HCT116 (cell line): Measurements from ENCODE around the gene KRTAP10-11.

Experiments
- CTCF ChIP-seq, 3 experiments: fragments of 200-600 bp in 1 of 3; sonication (generic) in 1 of 3; IDR thresholded peaks in 2 of 3; conservative IDR thresholded peaks in 1 of 3; 2 replicates each; pipeline ENCODE4 v1.5.1; 2012 to 2017; ENCODE audit warnings: low read depth in 2 of 3, low read length in 2 of 3, antibody characterized with exemption in 1 of 3, borderline replicate concordance in 1 of 3, control low read depth in 1 of 3, mild to moderate bottlenecking in 1 of 3, mixed read lengths in 1 of 3, mixed run types in 1 of 3, moderate library complexity in 1 of 3; ENCODE audit not compliant: insufficient read depth in 1 of 3
- EGR1 ChIP-seq: IDR thresholded peaks from 2 replicates; pipeline ENCODE4 v1.6.1; 2012; ENCODE audit warnings: low read depth
- EZH2 ChIP-seq: fragments of 200-600 bp; sonication (generic); IDR thresholded peaks from 2 replicates; pipeline ENCODE4 v1.6.1; 2017; ENCODE audit warnings: antibody characterized with exemption, mixed run types
- JUND ChIP-seq: IDR thresholded peaks from 2 replicates; pipeline ENCODE4 v1.6.1; 2012
- MAX ChIP-seq: IDR thresholded peaks from 2 replicates; pipeline ENCODE4 v1.6.1; 2012
- POLR2A ChIP-seq: IDR thresholded peaks from 2 replicates; pipeline ENCODE4 v1.7.0; 2011; ENCODE audit warnings: borderline replicate concordance; ENCODE audit not compliant: insufficient read depth, insufficient read length; ENCODE audit errors: extremely low read depth
- POLR2AphosphoS5 ChIP-seq: IDR thresholded peaks from 2 replicates; pipeline ENCODE4 v1.6.1; 2011; ENCODE audit warnings: mild to moderate bottlenecking, low read depth, low read length, moderate library complexity
- SIN3A ChIP-seq: IDR thresholded peaks from 2 replicates; pipeline ENCODE4 v1.6.1; 2012; ENCODE audit warnings: low read depth
- SP1 ChIP-seq: IDR thresholded peaks from 2 replicates; pipeline ENCODE4 v1.6.1; 2012; ENCODE audit warnings: low read depth
- ZBTB33 ChIP-seq: IDR thresholded peaks from 2 replicates; pipeline ENCODE4 v1.6.1; 2011; ENCODE audit warnings: mild to moderate bottlenecking, low read length, moderate library complexity; ENCODE audit not compliant: insufficient replicate concordance; ENCODE audit errors: extremely low read depth
- ZNF274 ChIP-seq: fragments of 200-500 bp; sonication (Bioruptor generic); IDR thresholded peaks from 2 replicates; pipeline ENCODE4 v1.6.1; 2014; ENCODE audit warnings: mild to moderate bottlenecking, low read depth, low read length, inconsistent platforms

GRCh38 chr21:44615911-44616590 is 30.2 kb upstream of the KRTAP10-11 start:
- TF ChIP-seq CTCF (IDR thresholded peaks at IDR 0.05 in 2 of 3, conservative IDR thresholded peaks at IDR 0.05 in 1 of 3; ENCODE audit: borderline replicate concordance in 1 of 3, insufficient read depth in 1 of 3, low read depth in 2 of 3, low read length in 2 of 3) (no peak), ZBTB33 (no peak), ZNF274 (no peak), EGR1 (no peak), POLR2AphosphoS5 (no peak), MAX (no peak), EZH2 (no peak), POLR2A (no peak), SP1 (no peak), JUND (no peak), SIN3A (no peak)
